OCI-LY1 (cell line): ENCODE measurements around the gene POLE.

Experiments
- H2AFZ ChIP-seq: fragments of 200-600 bp; sonication (generic), shearing (Covaris generic); 2 replicates; pipeline ENCODE4 v1.6.0; 2014; ENCODE audit warnings: antibody characterized with exemption, mild to moderate bottlenecking, low read length
- H3F3A ChIP-seq: fragments of 200-600 bp; sonication (generic), shearing (Covaris generic); 2 replicates; pipeline ENCODE4 v1.6.0; 2014; ENCODE audit warnings: mild to moderate bottlenecking, antibody characterized with exemption, low read length, moderate library complexity; ENCODE audit not compliant: insufficient read depth
- H3K27ac ChIP-seq: fragments of 200-600 bp; sonication (generic); 2 replicates; pipeline ENCODE4 v1.5.1; 2014; ENCODE audit warnings: low read length, mixed run types, mild to moderate bottlenecking, low read depth; ENCODE audit not compliant: poor library complexity, severe bottlenecking
- H3K27me3 ChIP-seq: fragments of 200-600 bp; sonication (generic); 2 replicates; pipeline ENCODE4 v1.6.0; 2014; ENCODE audit warnings: antibody characterized with exemption, mild to moderate bottlenecking, low read length, moderate library complexity; ENCODE audit not compliant: insufficient read depth
- H3K36me3 ChIP-seq: fragments of 200-600 bp; sonication (generic); 2 replicates; pipeline ENCODE4 v1.6.1; 2014; ENCODE audit warnings: mild to moderate bottlenecking, antibody characterized with exemption, low read length, moderate library complexity, mixed read lengths; ENCODE audit not compliant: insufficient read depth
- H3K4me1 ChIP-seq: fragments of 200-600 bp; sonication (generic); 2 replicates; pipeline ENCODE4 v1.5.1; 2014; ENCODE audit warnings: mild to moderate bottlenecking, low read length, moderate library complexity; ENCODE audit not compliant: insufficient read depth, severe bottlenecking
- H3K4me2 ChIP-seq: fragments of 200-600 bp; sonication (generic), shearing (Covaris generic); 2 replicates; pipeline ENCODE4 v1.6.1; 2014; ENCODE audit warnings: low read length
- H3K4me3 ChIP-seq: fragments of 200-600 bp; sonication (generic); 2 replicates; pipeline ENCODE4 v1.5.1; 2014; ENCODE audit warnings: low read length, low read depth, mild to moderate bottlenecking, mixed read lengths; ENCODE audit not compliant: poor library complexity, severe bottlenecking
- H3K79me2 ChIP-seq: fragments of 200-600 bp; shearing (Covaris generic); 2 replicates; pipeline ENCODE4 v1.6.1; 2016; ENCODE audit warnings: mixed run types, low read length, mixed read lengths; ENCODE audit not compliant: insufficient read depth
- H3K9ac ChIP-seq: fragments of 200-600 bp; sonication (generic), shearing (Covaris generic); 2 replicates; pipeline ENCODE4 v1.6.1; 2014; ENCODE audit warnings: mild to moderate bottlenecking, low read length, mixed read lengths
- H3K9me2 ChIP-seq: fragments of 200-600 bp; sonication (generic), shearing (Covaris generic); 2 replicates; pipeline ENCODE4 v1.6.1; 2014; ENCODE audit warnings: low read depth, mild to moderate bottlenecking, low read length, mixed read lengths
- H3K9me3 ChIP-seq: fragments of 200-600 bp; shearing (Covaris generic); 2 replicates; pipeline ENCODE4 v1.6.1; 2014; ENCODE audit warnings: low read length, mixed read lengths
- H4K20me1 ChIP-seq: fragments of 200-600 bp; sonication (generic), shearing (Covaris generic); 2 replicates; pipeline ENCODE4 v1.6.0; 2016; ENCODE audit warnings: mild to moderate bottlenecking, low read length; ENCODE audit not compliant: insufficient read depth
- CTCF ChIP-seq: fragments of 200-600 bp; sonication (generic), shearing (Covaris generic); IDR thresholded peaks from 2 replicates; pipeline ENCODE4 v1.5.1; 2017; ENCODE audit warnings: mild to moderate bottlenecking, antibody characterized with exemption, low read length, moderate library complexity, mixed read lengths
- EZH2 ChIP-seq: fragments of 200-600 bp; sonication (generic), shearing (Covaris generic); IDR thresholded peaks from 2 replicates; pipeline ENCODE4 v1.8.0; 2017; ENCODE audit warnings: borderline replicate concordance, mixed run types, mild to moderate bottlenecking, antibody characterized with exemption, low read length, moderate library complexity, mixed read lengths

Gene POLE

GRCh38 chr12:132576701-132577100, 110.4 kb downstream of the POLE start:
- Histone ChIP-seq H3K9me3 (no peaks in the 10 kb centered on the region), H3F3A (no peaks in the 10 kb centered on the region), H3K79me2 (no peaks in the 10 kb centered on the region), H2AFZ (no peak overlapping the region), H4K20me1 (no peaks in the 10 kb centered on the region), H3K36me3 (no peaks in the 10 kb centered on the region), H3K27ac (no peak overlapping the region), H3K4me1 (no peaks in the 10 kb centered on the region), H3K27me3 (no peaks in the 10 kb centered on the region), H3K4me2 (no peak overlapping the region), H3K9ac (no peak overlapping the region), H3K9me2 (no peaks in the 10 kb centered on the region), H3K4me3 (no peak overlapping the region)
- TF ChIP-seq CTCF (no peak), EZH2 (no peak)

GRCh38 chr12:132575661-132576060, 111.5 kb downstream of the POLE start:
- Histone ChIP-seq H3K36me3 (no peaks in the 10 kb centered on the region), H4K20me1 (no peaks in the 10 kb centered on the region), H3K27ac (no peak overlapping the region), H3K9me2 (no peaks in the 10 kb centered on the region), H3K4me1 (no peaks in the 10 kb centered on the region), H3K79me2 (no peaks in the 10 kb centered on the region), H3K27me3 (no peaks in the 10 kb centered on the region), H3K9ac (no peak overlapping the region), H3K4me2 (no peak overlapping the region), H3K4me3 (no peak overlapping the region), H2AFZ (no peak overlapping the region), H3K9me3 (no peaks in the 10 kb centered on the region), H3F3A (no peaks in the 10 kb centered on the region)
- TF ChIP-seq CTCF (no peak), EZH2 (no peak)

GRCh38 chr12:132574271-132574996, 112.7 kb downstream of the POLE start:
- Histone ChIP-seq H3K9me3 (no peaks in the 10 kb centered on the region), H3F3A (no peaks in the 10 kb centered on the region), H3K4me1 (no peaks in the 10 kb centered on the region), H4K20me1 (no peaks in the 10 kb centered on the region), H3K79me2 (no peaks in the 10 kb centered on the region), H3K27ac (no peak overlapping the region), H3K36me3 (no peaks in the 10 kb centered on the region), H3K9ac (no peak overlapping the region), H3K4me2 (no peak overlapping the region), H2AFZ (no peak overlapping the region), H3K9me2 (no peaks in the 10 kb centered on the region), H3K4me3 (no peak overlapping the region), H3K27me3 (no peaks in the 10 kb centered on the region)
- TF ChIP-seq EZH2 (no peak), CTCF (no peak)
